C4-2B (cell line): ENCODE measurements around the gene IGFALS.

Source experiments
- H3K27ac ChIP-seq: fragments of 450-650 bp; 2 replicates; pipeline ENCODE4 v1.5.1; 2017
- ZFX ChIP-seq: fragments of 450-650 bp; IDR thresholded peaks from 2 replicates; pipeline ENCODE4 v1.6.1; 2017
- TF ChIP-seq, protein P1 (sequence below): fragments of 450-650 bp; conservative IDR thresholded peaks from 2 replicates; pipeline ENCODE4 v1.5.1; 2017; ENCODE audit warnings: mild to moderate bottlenecking

The IGFALS gene

DNA sequence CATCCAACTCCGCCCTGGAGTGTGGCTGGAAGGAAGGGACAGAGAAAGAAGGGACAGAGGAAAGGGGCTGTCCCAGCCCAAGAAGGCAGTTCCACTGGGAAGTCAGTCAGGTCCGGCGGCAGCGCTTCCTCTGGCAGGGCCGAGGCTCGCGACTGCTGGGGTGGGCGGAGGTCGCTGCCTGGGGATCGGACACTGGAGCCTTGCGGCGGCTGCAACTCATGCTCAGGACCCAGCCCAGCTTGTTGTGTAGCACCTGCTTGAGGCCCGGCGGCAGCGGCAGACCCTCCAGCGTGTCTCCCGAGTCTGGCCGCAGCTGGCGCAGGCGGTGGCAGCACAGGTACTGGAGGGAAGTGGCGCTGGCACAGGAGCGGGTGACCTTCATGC, 16.5 kb downstream of the IGFALS start:
- no peak overlapping the region for H3K27ac ChIP-seq
- no peak for TF ChIP-seq ZFX
- TF ChIP-seq, protein P1, sequence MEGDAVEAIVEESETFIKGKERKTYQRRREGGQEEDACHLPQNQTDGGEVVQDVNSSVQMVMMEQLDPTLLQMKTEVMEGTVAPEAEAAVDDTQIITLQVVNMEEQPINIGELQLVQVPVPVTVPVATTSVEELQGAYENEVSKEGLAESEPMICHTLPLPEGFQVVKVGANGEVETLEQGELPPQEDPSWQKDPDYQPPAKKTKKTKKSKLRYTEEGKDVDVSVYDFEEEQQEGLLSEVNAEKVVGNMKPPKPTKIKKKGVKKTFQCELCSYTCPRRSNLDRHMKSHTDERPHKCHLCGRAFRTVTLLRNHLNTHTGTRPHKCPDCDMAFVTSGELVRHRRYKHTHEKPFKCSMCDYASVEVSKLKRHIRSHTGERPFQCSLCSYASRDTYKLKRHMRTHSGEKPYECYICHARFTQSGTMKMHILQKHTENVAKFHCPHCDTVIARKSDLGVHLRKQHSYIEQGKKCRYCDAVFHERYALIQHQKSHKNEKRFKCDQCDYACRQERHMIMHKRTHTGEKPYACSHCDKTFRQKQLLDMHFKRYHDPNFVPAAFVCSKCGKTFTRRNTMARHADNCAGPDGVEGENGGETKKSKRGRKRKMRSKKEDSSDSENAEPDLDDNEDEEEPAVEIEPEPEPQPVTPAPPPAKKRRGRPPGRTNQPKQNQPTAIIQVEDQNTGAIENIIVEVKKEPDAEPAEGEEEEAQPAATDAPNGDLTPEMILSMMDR = no peak

DNA sequence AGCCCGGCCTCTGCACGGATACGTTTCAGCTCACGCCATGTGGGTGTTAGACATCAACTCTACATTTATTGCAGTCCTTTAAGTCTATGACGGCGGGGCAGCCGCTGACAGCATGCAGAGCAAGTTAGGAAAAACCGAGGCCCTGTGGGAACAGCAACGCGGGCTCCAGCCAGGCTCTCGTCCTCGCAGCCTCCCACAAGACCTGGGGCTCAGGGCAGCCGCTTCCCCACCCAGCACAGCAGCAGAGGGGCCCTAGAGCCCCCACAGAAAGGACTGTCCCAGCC, 16.9 kb downstream of the IGFALS start:
- no peak overlapping the region for H3K27ac ChIP-seq
- TF ChIP-seq, protein P1 = no peak
- TF ChIP-seq ZFX = no peak

DNA sequence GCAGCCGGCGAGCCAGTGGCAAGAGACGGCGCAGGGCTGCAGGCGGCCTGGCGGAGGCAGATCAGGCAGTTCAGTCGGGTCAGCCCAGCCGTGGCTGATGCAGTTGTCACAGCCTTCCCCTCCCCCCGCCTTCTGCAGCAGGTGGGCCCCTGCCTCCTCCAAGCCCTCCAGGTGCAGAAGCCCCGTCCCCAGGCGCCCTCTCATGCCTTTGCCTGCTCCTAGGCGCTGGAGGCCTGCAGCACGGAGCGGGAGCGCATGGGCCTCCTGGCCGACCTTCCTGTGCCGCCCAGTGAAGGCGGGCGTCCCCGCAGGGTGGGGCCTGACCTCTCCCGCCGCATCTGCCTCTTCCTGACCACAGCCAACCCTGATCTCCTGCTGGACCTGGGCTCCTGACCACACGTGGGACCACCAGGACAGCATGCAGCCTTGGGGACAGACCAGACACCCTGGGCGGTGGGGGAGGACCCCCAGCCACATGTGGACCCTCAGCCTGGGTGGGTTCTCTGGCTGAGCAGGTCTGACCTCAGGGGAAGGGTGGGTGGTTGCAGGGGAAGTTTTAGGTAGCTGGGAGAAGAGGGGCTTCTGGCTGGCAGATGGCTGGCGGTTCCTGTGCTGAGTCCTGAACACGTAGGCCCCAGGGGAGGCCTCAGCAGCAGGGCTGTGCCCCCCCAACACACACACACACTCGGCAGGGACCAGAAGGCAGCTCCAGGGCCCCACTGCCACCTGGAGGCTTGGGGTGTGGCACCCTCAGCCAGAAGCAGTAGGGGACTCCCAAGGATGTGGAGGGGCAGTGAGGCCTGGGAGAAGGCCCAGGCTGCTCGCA, 17.4 kb downstream of the IGFALS start:
- H3K27ac ChIP-seq = no peak overlapping the region
- no peak for TF ChIP-seq ZFX
- TF ChIP-seq, protein P1 = no peak

DNA sequence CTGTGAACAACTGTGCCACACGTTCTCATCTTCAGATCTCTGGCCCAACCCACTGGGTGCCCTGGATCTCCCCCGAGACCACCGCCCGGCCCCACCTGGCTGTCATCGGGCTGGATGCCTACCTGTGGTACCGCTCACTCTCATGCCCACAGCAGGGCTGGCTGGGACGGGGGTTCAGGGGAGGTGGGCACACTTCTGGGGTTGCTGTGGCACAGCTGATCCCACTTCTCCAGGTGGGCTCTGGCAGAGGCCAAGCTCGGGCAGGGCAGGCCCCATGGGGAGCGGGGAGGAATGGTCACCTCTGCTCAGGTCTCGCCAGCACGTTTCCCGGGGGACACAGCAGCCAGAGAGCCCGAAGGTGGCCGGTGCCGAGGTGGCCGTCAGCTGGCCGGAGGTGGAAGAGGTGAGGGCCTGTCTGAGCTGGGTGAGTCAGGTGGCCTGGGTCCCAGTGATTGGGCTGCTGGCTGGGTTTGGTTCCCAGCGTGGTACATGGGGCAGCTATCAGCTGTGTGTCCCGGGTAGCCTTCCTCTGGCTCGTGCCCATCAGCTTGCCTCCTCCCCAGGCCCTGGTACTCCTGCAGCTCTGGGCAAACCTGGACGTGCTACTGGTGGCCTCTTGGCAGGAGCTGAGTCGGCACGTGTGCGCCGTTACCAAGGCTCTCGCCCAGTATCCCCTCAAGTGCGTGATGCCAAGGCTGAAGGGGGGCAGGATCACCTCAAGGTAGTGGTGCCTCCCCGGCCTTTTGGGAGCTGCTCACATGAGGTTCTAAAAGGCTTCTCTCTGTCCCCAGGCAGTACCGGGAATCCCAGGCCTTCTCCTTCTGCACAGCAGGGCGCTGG, 18.3 kb downstream of the IGFALS start:
- no peak for TF ChIP-seq ZFX
- TF ChIP-seq, protein P1 = no peak
- peak overlapping the region; percentile 94; the same call in 1 of the 2 replicates for H3K27ac ChIP-seq

DNA sequence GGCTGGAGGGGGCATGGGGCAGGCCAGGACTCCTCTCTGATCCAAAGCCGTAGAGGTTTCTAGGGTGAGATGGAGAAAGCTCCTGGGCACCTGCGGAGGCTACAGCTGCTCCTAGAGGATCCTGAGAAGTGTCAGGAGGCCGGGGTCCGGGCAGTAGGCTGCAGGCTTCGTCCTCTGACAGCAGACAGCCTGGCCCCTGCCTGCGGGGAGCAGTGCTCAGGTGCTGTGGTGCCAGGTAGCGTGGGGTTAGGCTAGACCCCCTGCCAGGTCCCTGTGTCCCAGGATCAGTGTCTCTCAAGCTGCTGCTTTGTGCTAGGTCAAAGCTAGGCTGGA, 19.1 kb downstream of the IGFALS start:
- H3K27ac ChIP-seq = peak overlapping the region; percentile 94
- TF ChIP-seq, protein P1 = no peak
- TF ChIP-seq ZFX = no peak

DNA sequence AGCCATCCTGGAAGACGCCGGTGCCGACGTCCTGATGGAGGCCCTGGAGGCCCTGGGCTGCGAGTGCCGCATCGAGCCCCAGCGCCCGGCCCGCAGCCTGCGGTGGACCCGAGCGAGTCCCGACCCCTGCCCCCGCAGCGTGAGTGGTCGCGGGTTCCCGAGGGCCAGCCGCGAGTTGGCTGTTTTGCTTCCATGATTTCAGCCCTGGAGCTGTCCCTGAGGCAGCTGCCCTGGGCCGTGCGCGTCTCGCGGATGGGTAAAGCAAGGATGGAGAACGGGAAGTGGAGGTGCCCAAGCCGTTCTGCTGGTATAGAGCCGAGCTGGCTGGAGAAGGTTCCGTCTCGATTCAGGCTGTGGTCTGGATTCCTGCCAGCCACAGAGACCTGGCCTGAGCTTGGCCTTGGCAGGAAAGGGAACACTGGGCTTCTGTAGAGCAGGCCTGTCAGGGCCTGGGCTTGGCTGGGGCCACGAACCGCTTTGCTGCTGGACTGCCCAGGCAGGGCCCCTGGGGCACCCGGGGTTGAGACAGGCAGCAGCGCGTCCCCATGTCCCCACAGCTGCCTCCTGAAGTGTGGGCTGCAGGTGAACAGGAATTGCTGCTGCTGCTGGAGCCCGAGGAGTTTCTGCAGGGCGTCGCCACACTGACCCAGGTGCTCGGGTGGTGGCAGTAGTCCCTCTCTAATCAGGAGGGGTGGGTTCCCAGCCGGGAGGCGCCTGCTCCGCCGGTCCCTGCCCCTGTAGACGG, 19.6 kb downstream of the IGFALS start:
- TF ChIP-seq, protein P1 = peak; percentile 57; the same call in 1 of the 2 replicates
- no peak; the same call in 1 of the 2 replicates for TF ChIP-seq ZFX
- peak overlapping the region; percentile 94 for H3K27ac ChIP-seq
